GM19467 (cell line): ENCODE data around the gene CSF1R.
A peak's percentile ranks its signal among the peaks of the same experiment; 100 is the strongest.
"Not testable (repeated sequence)": the region's sequence is repeated elsewhere in the genome, so short reads cannot be mapped to it uniquely, and the experiment has no call there.

Experiments
- ATAC-seq: cut with Tn5 transposase; IDR thresholded peaks from one replicate; pipeline ENCODE4 v1.9.1; 2021; ENCODE audit warnings: mild to moderate bottlenecking, moderate library complexity; ENCODE audit not compliant: unreplicated experiment

Gene CSF1R

DNA sequence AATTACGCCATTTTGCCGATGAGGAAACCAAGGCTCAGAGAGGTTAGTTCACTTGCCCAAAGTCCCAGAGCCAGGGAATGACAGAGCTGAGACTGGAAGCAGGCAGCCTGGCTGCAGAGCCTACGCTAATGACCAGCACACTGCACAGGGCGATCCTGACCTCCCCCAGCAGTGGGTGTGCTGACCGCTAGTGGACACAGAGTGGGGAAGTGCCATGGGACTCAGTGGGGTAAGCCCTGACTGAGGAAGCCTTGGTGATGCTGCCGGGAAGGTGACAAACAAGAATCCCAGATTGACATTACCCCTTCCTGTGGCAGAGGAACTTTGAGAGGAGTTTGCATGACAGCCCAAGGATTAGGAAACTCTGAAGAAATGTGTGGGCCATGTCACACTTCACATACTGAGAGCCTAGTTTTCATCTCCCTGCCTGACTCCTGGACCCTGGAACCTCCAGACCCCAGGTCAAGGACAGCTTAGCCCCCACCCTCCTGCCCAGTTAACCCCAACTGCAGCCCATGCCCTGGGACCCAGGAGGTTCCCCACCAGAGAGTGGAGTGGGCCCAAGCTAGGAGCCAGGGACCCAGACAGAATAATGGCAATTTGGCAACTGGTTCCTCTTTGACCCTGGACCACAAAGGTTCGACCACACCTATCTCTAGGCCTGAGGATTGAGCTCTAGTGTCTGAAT, 19.7 kb upstream of the CSF1R start:
- ATAC-seq, result no peak

DNA sequence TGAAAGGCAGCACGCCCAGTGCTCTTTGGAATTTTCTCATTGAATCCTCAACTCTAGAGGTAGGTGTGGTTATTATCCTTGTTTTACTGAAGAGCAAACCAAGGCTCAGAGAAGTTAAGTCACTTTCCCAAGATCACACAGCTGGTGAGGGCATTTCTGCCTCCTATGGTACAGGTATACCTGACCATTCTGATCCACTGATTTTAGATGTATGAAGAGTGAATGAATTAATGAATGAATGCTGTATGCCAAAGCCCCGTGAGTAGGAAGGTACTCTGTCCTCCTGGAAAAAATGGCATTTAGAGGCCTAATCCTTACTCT, 18.2 kb upstream of the CSF1R start:
- no peak for ATAC-seq

DNA sequence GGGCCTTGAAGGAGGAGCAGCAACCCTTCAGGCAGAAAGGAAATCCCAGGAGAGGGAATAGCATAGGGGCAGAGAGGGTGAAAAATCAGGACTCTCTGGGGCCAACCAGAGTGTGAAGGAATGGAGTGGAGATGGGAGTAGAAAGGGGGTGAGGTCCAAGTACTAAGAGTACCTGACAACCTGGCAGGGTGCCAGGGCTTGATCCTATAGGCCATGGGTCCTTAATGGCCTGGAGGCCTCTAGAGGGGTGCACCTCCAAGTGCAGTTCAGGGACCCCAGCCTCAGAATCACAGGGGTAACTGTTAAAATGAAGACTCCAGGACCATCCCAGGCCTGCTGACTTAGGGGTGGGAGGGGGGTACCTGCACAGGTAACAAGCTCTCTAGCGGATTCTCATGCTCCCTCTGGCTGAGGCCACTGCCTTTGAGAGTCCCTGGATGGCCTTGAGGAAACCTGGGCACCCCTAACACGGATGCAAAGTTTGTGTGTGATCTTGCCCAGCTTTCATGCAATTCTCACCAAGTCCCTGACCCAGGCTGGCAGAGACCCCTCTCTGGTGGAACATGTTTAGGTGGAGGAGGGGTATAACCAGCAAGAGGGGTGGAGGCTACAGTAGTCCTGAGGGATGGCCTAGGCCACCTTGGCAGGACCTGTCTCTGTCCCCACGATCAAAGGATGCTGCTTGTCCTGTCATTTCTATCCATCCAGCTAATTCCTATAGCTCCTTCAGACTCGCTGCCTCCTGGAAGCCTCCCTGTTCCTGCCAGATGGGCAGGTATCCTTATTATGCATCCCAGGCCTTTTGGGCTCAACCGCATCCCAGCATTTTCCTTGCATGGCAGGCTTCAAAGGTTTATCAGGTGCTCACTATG, 17.6 kb upstream of the CSF1R start:
- ATAC-seq, result no peak

DNA sequence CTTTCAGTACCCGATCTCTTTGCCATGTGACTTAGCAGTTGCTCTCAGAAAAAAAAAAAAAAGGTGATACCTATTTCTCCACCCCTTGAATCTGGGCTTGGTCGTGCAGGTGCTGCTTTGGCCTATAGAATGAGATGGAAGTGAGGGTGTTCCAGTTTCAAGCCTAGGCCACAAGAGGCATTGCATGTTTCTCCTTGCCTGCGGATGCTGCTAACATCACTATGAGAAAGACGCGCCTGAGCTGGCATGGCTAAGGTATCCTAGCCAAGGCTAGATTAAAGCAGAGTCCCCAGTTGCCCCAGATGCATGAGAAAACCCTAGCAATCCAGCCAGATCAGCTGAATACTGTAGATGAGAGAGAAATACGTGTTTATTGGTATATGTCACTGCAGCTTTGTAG, 14.7 kb upstream of the CSF1R start:
- no peak for ATAC-seq

DNA sequence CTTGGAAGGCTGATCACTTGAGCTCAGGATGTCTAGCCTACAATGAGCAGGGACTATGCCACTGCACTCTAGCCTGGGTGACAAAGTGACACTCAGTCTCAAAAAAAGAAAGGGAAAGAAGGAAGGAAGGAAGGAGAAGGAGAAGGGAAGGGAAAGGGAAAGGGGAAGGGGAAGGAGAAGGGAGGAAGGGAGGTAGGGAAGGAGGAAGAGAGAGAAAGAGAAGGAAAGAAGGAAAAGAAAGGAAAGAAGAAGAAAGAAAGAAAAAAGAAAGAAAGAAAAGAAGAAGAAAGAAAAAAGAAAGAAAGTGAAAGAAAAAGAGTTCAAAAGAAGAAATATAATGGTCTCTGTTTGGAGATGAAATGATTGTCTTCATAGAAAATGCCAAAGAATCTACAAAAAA, 10.8 kb upstream of the CSF1R start:
- ATAC-seq, result no peak

DNA sequence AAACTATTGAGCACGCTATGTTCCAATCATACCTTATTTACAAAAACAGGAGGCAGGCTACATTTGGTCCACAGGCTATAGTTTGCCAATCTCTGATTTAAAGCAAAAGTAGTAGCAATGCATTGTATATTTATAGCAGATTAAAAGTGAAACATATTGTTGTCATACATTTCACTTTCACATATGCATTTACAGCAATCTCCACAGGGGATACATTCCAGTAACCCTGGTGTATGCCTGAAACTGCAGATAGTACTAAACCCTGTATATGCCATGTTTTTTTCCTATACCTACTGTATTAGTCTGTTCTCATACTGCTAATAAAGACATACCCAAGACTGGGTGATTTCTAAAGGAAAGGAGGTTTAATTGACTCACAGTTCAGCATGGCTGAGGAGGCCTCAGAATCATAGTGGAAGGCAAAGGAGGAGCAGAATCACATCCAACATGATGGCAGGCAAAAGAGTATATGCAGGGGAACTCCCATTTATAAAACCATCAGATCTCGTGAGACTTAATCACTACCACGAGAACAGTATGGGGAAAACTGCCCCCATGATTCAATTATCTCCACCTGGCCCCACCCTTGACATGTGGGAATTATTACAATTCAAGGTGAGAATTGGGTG, 5.9 kb upstream of the CSF1R start:
- no peak for ATAC-seq

DNA sequence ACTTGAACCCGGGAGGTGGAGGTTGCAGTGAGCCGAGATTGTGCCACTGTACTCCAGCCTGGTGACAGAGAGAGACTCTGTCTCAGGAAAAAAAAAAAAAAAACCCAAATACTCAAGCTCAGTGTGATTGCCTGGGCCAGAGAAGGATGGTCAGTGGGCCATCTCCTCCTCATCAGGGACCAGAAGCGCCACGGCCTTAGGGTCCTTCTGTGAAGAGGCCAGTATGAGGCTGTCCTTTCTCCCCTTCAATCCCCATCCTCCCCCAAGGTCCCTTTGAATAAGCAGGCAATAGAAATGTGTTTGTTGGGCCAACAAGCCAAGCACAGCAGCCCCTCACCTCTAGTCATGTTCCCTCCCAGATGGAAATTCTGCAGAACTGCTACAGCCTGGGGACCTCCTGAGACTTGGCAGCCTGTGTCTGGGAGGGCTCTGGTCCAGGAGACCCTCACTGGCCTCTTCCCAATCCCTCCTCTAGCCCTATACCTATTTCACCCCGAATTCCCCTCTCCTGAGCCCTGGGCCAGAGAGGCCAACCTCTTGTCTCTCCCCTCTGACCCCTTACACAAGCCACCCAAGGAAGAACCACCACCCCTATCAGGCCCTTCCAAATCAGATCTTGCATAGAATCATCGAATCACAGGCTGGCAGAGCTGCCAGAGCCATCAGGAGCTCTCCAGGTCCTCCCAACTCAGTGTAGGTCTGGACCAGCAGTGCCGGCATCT, 1.0 kb downstream of the CSF1R start:
- no peak for ATAC-seq

DNA sequence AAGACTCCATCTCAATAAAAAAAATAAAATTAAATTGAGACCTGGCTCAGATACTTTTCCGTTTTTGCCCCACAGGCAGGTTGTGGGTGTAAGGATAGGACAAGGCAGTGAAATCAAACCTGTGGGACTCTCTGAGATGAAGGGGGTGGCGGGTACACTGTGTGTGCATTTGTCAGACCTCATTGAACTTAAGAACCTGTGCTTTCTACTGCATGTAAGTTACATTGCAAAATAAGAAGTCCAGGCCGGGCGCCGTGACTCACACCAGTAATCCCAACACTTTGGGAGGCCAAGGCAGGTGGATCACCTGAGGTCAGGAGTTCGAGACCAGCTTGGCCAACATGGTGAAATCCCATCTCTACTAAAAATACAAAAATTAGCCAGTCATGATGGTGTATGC, 1.6 kb downstream of the CSF1R start:
- not testable (repeated sequence) for ATAC-seq

DNA sequence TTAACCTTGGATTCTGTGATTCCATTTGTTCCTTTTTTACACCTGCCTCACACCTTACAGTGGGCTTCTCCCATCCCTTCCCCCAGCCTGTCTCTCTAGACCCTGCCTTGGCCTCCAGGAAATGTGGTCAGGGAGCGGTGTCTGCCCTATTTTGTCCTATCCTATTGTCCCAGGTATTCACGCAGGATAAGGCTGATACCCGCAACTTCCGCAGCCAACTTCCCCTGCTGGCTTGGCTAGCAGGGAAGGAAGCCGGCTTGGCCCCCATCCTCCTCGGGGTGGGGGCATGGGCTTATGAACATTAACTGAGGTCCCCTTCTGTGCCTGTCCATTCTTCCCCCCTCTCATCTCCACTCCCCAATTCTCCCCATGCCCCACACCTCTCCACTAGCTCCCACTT, 3.5 kb downstream of the CSF1R start:
- ATAC-seq, result no peak

DNA sequence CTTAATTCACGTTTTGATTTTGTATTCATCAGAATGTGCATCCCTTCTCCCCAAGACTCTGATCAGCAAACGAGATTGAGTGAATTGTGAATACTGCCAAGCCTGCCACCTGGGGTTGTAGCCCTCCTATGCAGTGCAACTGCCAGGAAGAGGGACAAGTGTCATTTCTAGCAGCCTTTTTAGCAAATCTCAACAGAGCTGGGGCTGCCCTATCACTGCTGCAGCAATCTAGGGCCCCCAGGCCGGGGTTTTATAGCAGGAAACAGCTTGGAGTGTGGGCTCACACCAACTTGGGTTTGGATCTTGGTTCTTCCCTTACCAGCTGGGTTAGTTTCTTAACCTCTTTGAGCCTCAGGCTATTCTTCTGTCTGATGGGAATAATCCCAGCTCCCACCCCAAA, 4.0 kb downstream of the CSF1R start:
- no peak for ATAC-seq

DNA sequence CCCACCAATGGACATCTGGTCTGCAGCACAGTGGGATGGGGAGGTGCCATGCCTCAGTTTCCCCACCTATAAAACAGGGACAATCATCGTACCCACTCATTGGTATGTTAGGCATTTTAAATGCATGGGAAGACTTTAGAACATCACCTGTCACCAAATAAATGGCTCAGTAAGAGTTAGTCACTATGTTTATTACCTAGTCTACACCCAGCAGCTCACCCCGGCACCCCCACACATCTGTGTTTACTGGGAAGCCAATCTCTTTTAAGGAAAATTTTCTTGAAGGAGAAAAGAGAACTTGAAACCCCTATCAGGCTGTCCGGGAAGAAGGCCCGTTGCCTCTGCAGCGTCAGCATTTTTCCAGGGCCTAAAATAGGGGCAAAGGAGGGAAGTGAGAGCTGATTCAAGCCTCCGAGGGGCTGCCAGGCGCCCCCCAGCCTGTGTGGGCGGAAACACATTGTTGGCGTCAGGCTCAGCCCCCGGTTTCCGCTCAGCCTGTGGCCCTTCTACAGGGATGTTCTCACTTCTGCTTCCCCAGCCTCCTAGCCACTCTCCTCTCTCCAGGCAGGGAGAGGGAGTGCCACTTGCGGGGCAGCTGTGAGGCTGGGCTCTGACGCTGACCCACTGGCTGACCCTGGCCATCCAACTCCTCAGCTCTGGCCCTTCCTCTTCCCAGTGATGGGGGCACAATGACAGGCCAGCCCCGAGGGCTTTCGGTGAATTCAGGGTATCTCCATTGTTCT, 4.6 kb downstream of the CSF1R start:
- ATAC-seq, result peak; percentile 78

DNA sequence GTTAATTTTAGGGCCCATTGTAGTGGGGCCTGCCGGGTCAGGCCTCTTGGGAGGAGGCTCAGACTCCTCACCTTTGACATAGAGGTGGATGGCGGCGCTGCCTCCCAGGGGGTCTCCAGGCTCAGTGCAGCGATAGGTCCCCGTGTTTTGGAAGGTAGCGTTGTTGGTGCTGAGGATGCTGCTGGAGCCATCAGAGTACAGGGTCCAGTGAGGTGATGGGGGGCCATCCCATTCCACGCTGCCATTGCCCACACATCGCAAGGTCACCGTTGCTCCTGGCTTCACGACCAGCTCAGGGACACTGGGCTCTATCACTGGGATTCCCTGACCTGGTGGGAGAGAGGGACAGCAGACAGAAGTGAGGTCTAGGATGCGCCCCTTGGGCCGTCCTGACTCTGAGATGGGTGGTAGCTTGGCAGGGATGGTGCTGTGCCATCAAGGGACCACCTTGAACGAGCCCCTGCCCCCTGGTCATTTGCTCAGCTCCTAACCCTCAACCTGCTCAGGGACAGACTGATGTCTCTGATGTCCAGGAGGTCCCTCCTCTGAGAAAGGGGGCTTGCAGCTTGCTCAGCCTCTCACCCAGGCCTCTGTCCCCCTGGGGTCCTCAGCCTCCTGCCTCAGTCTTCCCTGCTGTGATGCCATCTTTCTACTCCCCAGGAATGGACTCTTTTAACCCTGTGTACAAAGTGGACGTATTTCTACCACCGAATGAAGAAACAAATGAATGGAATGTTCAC, 5.5 kb downstream of the CSF1R start:
- no peak for ATAC-seq

DNA sequence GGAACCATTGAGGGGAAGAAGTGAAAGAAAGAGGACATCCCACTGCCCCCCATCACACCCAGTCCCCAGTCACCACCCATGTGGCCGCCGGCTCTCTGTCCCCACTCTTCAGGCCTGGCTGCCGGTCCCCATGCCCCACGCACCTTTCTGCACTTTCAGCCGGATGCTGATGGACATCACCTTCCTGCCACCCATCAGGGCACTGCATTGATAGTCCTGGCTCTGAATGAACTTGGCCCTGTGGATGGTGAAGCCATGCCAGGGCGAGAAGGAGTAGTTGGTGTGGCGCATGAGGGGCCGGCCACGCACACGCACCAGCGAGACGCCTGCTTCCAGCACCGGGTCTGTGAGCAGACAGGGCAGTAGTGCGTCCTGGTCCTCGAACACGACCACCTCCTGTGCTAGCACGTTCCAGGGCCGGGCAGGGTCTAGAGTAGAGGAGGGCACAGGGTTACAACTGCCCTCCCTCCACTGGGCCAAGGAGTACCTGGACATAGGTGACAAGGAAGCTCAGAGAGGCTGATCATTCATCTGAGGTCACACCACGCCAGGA, 6.4 kb downstream of the CSF1R start:
- no peak for ATAC-seq

DNA sequence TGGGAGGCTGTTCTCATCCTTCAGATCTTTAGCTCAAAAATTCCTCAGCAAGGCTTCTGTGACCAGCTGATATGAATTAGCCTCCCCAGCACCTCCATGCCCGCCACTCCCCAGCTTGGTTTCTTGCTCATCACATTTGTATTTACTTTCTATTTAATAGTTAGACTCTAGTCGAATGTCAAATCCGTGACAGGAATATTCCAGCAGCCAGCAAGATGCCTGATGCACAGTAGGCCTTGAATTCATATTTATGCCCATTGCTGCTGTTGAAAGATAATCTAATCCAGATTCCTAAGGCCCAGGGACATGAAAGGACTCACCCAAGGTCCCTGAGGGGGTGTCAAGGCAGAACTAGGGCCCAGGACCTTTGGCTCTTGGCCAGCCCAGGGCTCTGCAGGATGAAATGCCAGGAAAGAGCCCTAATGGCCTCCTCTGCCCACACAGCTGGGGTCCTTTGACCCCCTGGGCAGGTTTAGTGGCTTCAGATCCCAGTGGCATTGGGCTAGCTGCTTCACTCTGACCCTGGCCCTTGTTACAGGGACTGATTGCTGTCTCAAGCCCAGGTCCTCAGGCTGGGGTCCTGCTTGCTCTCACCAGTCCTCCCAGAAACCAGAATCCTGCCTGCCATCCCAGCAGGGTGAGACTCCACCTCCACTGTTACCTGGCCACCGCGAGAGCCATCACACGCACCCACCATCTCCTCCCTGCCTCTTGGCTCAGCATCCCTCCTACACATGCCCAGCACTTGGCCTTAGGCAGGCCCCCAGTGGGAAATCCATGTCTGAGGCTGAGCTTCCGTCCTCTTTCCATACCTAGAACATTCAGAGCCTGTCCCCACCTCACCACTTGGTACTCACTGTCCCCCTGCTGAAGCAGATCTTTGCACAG, 7.3 kb downstream of the CSF1R start:
- no peak for ATAC-seq

DNA sequence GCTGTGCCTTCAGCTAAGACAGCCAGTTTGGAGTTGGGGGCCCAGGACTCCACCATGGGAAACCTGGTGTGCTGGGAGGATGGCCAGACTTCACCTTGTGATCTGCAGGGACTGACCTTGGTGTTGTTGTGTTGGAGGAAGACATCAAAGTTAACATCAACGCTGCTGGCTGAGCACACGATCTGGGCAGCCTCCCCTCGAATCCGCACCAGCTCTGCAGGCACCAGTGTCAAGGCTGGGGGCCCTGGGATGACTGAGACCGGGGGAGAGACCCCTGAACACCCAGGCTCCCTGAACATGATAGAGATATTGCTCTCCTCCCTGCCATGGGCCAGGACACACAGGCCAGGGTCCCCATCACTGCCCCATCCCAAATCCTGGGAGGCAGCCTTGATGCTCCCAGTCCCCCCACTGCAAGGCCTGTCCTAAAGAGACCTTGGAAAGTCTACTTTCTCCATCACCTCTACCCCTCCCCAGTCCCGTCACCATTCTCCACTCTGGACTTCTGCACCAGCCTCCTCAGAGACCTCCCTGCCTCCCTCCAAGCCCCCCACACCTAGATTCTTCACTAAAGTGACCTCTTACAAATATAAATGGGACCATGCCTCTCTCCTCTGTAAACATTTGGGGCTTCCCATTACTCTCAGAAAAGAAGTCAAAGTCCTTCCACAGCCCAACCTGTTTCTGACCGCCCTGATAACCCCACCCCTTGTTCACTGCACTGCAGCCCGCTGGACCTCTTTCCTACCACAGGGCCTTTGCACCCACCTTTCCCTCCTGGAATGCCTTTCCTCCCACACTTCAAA, 8.2 kb downstream of the CSF1R start:
- ATAC-seq, result no peak

DNA sequence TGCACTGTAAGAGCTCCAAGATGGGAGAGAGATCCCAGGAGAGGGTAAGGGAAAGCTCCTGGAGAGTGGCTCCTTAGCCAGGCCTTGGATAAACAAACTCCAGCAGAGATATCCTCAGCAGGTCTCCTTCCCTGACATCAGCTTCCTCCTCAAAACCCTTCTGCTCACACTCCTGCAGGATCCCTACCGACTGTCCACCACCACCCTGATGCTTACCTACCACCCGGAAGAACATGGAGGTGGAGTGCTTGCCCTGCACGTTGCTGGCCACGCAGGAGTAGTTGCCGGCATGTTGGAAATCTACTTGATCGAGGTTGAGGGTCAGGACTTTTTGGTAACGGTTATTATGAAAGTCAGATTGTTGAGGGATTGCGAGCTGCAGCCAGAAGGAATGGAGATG, 9.3 kb downstream of the CSF1R start:
- ATAC-seq, result no peak

DNA sequence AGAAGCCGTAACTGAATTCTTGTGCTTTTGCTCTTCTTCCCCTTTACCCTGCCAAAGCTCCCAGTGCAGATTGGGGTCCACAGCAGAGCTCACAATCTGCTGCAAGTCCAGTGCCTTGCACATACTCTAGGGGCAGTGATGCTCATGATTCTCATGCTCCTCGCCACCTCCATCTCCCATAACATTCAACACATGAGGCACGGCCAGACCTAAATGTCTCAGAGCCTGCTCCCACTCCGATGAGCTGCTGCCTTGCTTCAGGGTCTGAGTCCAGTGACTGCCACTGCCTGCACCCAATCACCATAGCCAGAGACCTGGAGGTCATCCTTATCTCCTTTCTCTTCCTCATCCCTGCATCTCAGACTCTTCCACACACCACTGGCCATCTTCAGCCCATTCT, 10.5 kb downstream of the CSF1R start:
- no peak for ATAC-seq

DNA sequence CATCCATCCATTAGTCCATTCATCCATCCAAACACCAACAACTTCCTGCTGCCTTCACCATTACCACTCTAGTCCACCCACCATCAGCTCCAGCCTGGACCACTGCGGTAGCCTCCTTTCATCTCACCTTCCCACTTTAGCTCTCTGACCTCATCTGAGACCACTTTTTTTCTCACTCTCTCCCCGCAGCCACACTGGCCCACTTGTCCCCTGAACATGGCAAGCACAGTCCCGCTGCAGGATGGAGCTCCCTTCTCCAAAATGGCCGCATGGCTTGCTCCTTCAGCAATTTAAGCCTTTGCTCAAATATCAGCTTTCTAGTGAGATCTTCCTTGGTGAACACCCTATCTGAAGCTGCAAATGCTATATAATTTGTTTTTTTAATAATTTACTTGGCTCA, 11.1 kb downstream of the CSF1R start:
- ATAC-seq, result no peak
